ENCODE measurements around the gene CDH18.

DNA sequence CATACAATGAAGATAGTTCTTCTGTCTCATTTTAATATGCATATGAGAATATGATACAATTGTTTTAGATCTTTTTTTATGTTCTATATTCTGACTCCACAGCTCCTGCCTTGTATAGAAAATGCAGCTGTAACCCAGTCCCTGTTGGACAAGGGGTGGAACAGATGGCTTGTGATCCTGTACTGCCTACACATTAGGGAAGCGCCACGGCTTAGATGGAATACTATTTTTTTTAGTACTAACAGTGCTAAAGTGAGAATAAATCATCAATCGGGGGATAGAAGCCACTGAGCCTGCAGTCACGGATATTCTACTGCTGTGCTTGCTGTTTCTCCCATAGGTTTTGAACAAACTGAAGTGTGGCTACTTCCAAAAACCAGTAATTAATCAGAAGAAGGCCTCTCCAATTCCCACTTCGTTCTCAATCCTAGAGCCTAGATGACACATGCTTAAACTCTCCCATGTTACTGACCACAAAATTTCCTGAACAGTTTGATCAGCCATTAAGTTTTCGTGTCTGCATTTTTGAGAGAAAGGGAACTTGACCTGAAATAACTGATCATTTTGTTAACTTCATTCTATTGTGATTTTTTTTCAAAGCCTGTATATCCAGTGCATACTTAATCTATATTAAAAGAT is 150.3 kb downstream of the CDH18 start:
- TF ChIP-seq CTCF (IDR thresholded peaks at IDR 0.05; ENCODE audit: borderline replicate concordance, extremely low read depth, low read length, poor library complexity, severe bottlenecking) (no peak), EZH2 (IDR thresholded peaks at IDR 0.05; ENCODE audit: borderline replicate concordance, low read depth, low read length, severe bottlenecking) (no peak)

Data from DND-41 (cell line).